ENCODE data around the gene POLR3E.
A peak's percentile ranks its signal among the peaks of the same experiment; 100 is the strongest.
"Not testable (repeated sequence)": the region's sequence is repeated elsewhere in the genome, so short reads cannot be mapped to it uniquely, and the experiment has no call there.

Gene POLR3E

DNA sequence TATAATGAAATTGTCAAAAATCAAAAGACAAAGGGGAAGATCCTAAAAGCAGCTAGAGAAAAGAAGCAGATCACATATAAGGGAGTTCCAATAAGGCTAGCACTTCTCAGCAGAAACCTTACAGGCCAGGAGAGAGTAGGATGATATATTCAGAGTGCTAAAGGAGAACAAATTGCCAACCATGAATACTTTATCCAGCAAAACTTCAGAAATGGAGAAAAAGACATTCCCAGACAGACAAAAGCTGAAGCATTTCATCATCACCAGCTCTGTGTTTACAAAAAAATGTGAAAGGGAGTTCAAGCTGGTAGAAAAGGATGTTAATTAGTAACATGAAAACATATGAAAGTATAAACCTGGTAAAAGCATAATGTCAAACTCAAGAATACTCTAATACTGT lies 39.8 kb downstream of the POLR3E start:
- no peak for DNase-seq

DNA sequence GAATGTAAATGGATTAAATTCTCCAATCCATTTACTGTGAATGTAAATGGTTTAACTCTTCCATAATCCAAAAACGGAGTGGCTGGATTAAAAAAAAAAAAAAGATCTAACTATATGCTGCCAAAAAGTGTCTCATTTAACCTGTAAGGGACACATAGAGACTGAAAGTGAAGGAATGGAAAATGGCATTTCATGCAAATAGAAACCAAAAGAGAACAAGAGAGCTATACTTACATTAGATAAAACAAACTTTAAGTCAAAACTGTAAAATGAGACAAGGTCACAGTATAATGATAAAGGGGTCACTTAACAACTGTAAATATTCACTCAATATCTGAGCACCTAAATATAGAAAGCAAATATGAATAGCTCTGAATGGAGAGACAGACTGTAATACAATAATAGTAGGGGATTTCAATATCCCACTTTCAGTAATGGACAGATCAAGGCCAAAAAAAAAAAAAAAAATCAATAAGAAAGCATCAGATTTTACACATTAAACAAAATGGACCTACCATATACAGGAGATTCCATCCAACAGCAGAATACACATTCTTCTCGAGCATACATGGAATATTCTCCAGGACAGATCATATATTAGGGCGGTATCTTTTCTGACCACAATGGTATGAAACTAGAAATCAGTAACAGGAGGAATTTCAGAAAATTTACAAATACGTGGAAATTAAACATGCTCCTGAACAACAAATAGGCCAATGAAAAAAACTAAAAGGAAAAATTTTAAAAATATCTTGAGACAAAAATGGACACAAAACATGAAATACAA lies 40.8 kb downstream of the POLR3E start:
- no peak for DNase-seq

GRCh38 chr16:22340945-22341344 lies 43.7 kb downstream of the POLR3E start:
- DNase-seq, result no peak

GRCh38 chr16:22342082-22342481 lies 44.9 kb downstream of the POLR3E start:
- no peak for DNase-seq

DNA sequence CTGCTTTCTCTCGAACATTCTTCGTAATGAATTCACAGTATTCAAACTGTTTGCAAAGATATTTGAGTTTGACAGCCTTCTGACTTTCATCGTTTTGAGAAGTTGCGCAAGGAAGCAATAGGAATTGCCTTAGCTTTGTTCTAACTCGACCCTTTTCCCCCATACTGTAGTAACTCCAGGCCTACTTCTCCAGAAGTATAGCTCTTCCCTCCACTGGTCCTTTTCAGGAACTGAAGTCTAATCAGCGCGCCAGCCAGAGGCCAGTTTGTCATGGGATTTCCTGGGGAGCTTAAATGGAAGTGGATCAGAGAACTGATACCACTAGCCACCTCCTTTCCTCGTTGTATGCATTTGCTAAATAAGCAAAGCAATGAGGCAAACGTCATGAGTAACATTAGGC lies 49.3 kb downstream of the POLR3E start:
- no peak for DNase-seq

- no peak for DNase-seq
Measured at GRCh38 chr16:22347100-22347820, 50.1 kb downstream of the POLR3E start.

- no peak for DNase-seq
Measured at GRCh38 chr16:22348291-22348690, 51.1 kb downstream of the POLR3E start.

DNA sequence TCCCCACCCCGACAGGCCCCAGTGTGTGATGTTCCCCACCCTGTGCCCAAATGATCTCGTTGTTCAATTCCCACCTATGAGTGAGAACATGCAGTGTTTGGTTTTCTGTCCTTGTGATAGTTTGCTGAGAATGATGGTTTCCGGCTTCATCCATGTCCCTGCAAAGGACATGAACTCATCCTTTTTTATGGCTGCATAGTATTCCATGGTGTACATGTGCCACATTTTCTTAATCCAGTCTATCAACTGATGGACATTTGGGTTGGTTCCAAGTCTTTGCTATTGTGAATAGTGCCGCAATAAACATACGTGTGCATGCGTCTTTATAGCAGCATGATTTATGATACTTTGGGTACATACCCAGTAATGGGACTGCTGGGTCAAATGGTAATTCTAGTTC lies 53.8 kb downstream of the POLR3E start:
- not testable (repeated sequence) for DNase-seq

DNA sequence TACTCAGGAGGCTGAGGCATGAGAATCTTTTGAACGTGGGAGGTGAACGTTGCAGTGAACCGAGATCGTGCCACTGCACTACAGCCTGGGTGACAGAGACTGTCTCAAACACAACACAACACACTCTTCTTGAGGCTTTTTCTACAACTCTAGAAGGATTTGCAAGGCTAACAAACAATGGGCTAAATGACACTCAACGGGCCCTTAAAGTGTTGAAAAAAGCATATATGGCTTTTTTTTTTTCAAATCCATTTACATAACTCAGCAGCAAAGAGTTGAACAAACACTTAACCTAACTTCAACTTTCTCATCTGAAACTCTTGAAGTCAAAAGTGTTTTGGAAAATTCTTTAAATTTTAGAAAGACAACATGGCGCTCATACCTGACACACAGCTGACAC lies 54.9 kb downstream of the POLR3E start:
- no peak for DNase-seq

GRCh38 chr16:22352723-22353122 lies 55.5 kb downstream of the POLR3E start:
- DNase-seq, result no peak

- peak; percentile 74 for DNase-seq
Measured at GRCh38 chr16:22353191-22353919, 56.1 kb downstream of the POLR3E start.

GRCh38 chr16:22353933-22354541 lies 56.8 kb downstream of the POLR3E start:
- DNase-seq, result no peak

DNA sequence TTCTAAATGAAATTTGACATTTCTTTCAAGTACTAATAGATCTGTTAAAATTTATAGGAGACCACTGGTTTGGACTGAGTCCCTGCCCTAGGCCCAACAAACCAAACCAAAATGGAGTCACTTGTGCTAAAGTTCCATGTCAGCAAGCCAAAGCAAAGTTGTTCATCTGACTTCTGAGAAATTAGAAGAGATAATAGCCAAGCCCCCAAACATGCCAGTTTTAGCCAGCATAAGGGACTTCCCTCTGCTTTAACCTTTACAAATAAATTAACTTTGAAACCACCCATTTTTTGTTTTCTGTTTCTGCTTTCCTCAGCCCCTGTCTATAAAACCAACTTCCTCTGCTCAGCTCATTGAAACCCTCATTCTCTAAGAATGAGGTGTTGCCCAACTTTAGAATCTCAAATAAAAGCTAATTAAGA lies 58.3 kb downstream of the POLR3E start:
- peak; percentile 57 for DNase-seq

- DNase-seq, result peak; percentile 57
Measured at GRCh38 chr16:22356930-22357634, 59.9 kb downstream of the POLR3E start.

GRCh38 chr16:22357635-22357971 lies 60.4 kb downstream of the POLR3E start:
- DNase-seq, result peak; percentile 61

GRCh38 chr16:22358000-22358399 lies 60.8 kb downstream of the POLR3E start:
- DNase-seq, result peak; percentile 72

DNA sequence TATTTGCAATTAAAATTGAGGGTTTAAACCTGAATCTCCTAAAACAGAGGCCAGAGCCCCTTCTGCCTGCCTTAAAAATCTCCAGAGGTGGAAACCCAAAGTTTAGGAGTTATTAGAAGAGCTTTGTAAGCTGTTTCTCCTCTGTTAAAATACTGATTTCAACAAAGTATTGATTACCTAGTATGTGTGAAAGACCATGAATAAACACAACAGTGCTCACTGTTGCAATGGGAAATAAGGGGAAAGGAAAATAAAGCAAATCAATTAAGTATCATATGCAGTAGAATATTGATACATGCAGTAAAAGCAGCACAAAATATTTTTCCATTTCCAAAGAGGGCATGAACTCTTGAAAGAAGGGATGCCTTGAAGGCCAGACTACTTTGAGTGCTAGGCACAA lies 62.5 kb downstream of the POLR3E start:
- DNase-seq, result no peak

GRCh38 chr16:22360963-22361659 lies 63.9 kb downstream of the POLR3E start:
- DNase-seq, result no peak

DNA sequence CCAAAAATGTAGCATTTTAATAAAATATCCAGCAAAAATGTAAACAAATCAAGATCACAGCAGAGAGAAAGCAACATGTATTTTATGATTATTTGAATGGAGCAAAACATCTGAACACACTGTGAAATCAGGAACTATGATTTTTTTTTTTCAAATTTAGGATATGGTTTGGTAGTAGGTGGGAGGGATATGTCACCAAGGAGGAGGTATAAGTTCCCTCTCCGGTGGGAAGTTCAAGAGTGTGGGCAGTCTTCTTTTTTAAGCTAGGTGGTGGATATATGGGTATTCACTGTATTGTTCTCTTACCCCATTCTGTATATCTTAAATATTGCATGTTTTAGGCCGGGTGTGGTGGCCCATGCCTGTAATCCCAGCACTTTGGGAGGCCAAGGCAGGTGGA lies 67.0 kb downstream of the POLR3E start:
- no peak for DNase-seq

- DNase-seq, result no peak
Measured at GRCh38 chr16:22366371-22366770, 69.2 kb downstream of the POLR3E start.

DNA sequence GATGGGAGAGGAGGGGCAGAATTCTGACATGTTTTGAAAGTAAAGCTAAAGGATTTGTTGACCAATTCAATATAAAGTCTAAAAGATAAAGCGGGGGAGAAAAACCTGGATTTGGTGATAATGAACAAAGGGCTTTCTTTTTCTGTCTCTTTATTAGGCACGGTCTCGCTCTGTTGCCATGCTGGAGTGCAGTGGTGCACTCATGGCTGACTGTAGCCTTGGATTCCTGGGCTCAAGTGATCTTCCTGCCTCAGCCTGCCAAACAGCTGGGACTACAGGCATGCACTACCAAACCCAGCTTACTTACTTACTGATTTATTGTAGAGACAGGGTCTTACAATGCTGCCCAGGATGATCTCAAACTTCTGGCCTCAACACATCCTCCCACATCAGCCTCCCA lies 69.7 kb downstream of the POLR3E start:
- DNase-seq, result no peak

DNA sequence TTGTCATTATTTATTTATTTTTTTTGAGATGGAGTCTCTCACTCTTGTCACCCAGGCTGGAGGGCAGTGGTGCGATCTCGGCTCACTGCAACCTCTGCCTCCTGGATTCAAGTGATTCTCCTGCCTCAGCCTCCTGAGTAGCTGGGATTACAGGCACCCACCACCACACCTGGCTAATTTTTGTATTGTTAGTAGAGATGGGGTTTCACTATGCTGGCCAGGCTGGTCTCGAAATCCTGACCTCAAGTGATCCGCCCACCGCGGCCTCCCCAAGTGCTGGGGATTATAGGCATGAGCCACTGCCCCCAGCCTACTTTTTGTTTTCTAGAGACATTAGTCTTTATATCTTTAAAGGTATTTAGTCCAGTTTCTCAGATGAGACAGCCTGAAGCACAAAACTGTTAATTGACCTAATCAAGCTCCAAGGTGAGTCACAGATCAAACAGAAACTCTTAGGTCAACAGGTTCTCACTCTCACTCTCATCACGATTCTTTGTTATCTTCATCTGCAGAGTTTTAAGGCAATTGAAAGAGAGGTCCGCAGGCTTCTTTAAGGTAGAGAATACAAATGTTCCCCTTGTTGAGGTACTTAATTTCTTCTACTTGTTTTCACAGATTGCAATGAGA lies 71.1 kb downstream of the POLR3E start:
- not testable (repeated sequence) for DNase-seq

All from CD4-positive, alpha-beta T cell treated with Interleukin-4 for 4 hours (primary cell).